Measurements from ENCODE around the gene PTGES2.

Gene PTGES2

GRCh38 chr9:128153060-128153946, 25.8 kb upstream of the PTGES2 start:
- DNase-seq, result no peak

- no peak for DNase-seq
Observed at GRCh38 chr9:128152133-128153059, 24.9 kb upstream of the PTGES2 start.

- no peak for DNase-seq
Observed at GRCh38 chr9:128151309-128152132, 24.0 kb upstream of the PTGES2 start.

- no peak for DNase-seq
Observed at GRCh38 chr9:128150594-128151308, 23.2 kb upstream of the PTGES2 start.

GRCh38 chr9:128149951-128150593, 22.5 kb upstream of the PTGES2 start:
- DNase-seq, result no peak

- no peak for DNase-seq
Observed at GRCh38 chr9:128149001-128149701, 21.6 kb upstream of the PTGES2 start, which contains the start of gene LCN2. LCN2 (plus strand) TSS chr9:128149453; CDS start chr9:128149526, 73 bp downstream.

- DNase-seq, result no peak
Observed at GRCh38 chr9:128148509-128149000, 21.0 kb upstream of the PTGES2 start.

- no peak for DNase-seq
Observed at GRCh38 chr9:128146591-128147120, 19.1 kb upstream of the PTGES2 start.

GRCh38 chr9:128145951-128146351, 18.4 kb upstream of the PTGES2 start:
- no peak for DNase-seq

GRCh38 chr9:128145536-128145935, 18.0 kb upstream of the PTGES2 start:
- DNase-seq, result no peak

- no peak for DNase-seq
Observed at GRCh38 chr9:128144239-128145181, 17.0 kb upstream of the PTGES2 start.

- no peak for DNase-seq
Observed at GRCh38 chr9:128143525-128144238, 16.2 kb upstream of the PTGES2 start.

GRCh38 chr9:128142596-128142995, 15.1 kb upstream of the PTGES2 start:
- DNase-seq, result no peak

GRCh38 chr9:128142061-128142460, 14.5 kb upstream of the PTGES2 start:
- no peak for DNase-seq

GRCh38 chr9:128141604-128142003, 14.1 kb upstream of the PTGES2 start:
- DNase-seq, result no peak

GRCh38 chr9:128139621-128140020, 12.1 kb upstream of the PTGES2 start:
- DNase-seq, result no peak

- no peak for DNase-seq
Observed at GRCh38 chr9:128138001-128138400, 10.5 kb upstream of the PTGES2 start.
